Measurements from ENCODE around the gene SCNN1B. TPM values are rescaled to one million over a fixed set of nuclear protein-coding genes. Genes with fewer than 3 reads are reported as not detected.

Gene SCNN1B
- total RNA-seq, 1 experiment from 2014 or later = not detected

- Histone ChIP-seq H3K4me1 (no peaks in the 10 kb centered on the region), H3K4me3 (ENCODE audit: low read depth, low read length) (no peak overlapping the region), H3K36me3 (ENCODE audit: control insufficient read depth, insufficient read depth, low read length) (no peaks in the 10 kb centered on the region), H3K9me3 (no peaks in the 10 kb centered on the region), H3K27me3 (replicated peaks; ENCODE audit: control insufficient read depth, insufficient read depth, low read length) (no peaks in the 10 kb centered on the region)
- no peak for TF ChIP-seq CTCF (IDR thresholded peaks at IDR 0.05; ENCODE audit: insufficient read depth in 1 of 2, low read depth in 1 of 2, low read length in 1 of 2, severe bottlenecking in 1 of 2, unreplicated experiment in 1 of 2)
- H3K4me3 Mint-ChIP-seq (ENCODE audit: unreplicated experiment) = no peak overlapping the region
- H3K27me3 Mint-ChIP-seq (ENCODE audit: insufficient read depth, unreplicated experiment) = no peaks in the 10 kb centered on the region
- H3K4me1 Mint-ChIP-seq (ENCODE audit: low read depth, unreplicated experiment) = no peaks in the 10 kb centered on the region
- no peaks in the 10 kb centered on the region for H3K36me3 Mint-ChIP-seq (ENCODE audit: insufficient read depth, unreplicated experiment)
- peaks cover 10% of the 10 kb centered on the region for H3K9me3 Mint-ChIP-seq (ENCODE audit: unreplicated experiment)
- DNase-seq = no peak
- ChIA-PET POLR2A (no interaction called here), CTCF (no interaction called here)
- intact Hi-C loops (cut with micrococcal nuclease; ENCODE audit: unreplicated experiment) = no loop called here
- no peak overlapping the region for H3K27ac Mint-ChIP-seq (ENCODE audit: unreplicated experiment)
- BruUV-seq (replicated peaks) = no TSS peak
Measured at GRCh38 chr16:23354246-23354645, 52.1 kb downstream of the SCNN1B start.

GRCh38 chr16:23355106-23355670 lies 53.1 kb downstream of the SCNN1B start:
- Mint-ChIP-seq H3K36me3 (ENCODE audit: insufficient read depth, unreplicated experiment) (no peaks in the 10 kb centered on the region), H3K27ac (ENCODE audit: unreplicated experiment) (no peak overlapping the region), H3K4me3 (ENCODE audit: unreplicated experiment) (no peak overlapping the region), H3K27me3 (ENCODE audit: insufficient read depth, unreplicated experiment) (no peaks in the 10 kb centered on the region), H3K9me3 (ENCODE audit: unreplicated experiment) (peaks cover 10% of the 10 kb centered on the region), H3K4me1 (ENCODE audit: low read depth, unreplicated experiment) (no peaks in the 10 kb centered on the region)
- no TSS peak for BruUV-seq (replicated peaks)
- DNase-seq = no peak
- Histone ChIP-seq H3K4me3 (ENCODE audit: low read depth, low read length) (no peak overlapping the region), H3K4me1 (no peaks in the 10 kb centered on the region), H3K36me3 (ENCODE audit: control insufficient read depth, insufficient read depth, low read length) (no peaks in the 10 kb centered on the region), H3K27me3 (replicated peaks; ENCODE audit: control insufficient read depth, insufficient read depth, low read length) (no peaks in the 10 kb centered on the region), H3K9me3 (no peaks in the 10 kb centered on the region)
- no peak for TF ChIP-seq CTCF (IDR thresholded peaks at IDR 0.05; ENCODE audit: insufficient read depth in 1 of 2, low read depth in 1 of 2, low read length in 1 of 2, severe bottlenecking in 1 of 2, unreplicated experiment in 1 of 2)
- CTCF ChIA-PET = interaction anchor here (0.6 kb wide), 1 partner anchor 8 kb away, joined by 3 read pairs; no protein-coding TSS in a partner anchor
- intact Hi-C loops (cut with micrococcal nuclease; ENCODE audit: unreplicated experiment) = no loop called here
- POLR2A ChIA-PET = no interaction called here

DNA sequence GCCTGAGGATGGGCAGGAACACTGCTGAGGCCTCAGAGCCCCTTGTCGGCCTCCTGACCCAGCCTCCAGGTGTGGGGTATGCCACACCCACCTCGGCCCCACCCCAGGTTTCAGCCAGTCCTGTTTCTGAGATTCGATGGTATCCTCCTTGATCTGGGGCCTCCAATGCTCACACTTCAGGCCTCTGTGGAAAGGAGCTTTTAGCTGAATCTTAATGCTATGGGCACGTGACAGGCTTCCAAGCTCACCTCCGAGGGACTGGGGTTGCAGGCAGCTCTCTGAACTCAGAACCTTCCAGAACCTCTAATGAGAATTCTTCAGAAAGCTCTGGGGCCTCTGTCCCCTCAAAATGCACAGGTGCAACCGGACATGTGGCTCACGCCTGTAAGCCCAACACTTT lies 54.8 kb downstream of the SCNN1B start:
- H3K27me3 Mint-ChIP-seq (ENCODE audit: insufficient read depth, unreplicated experiment) = no peaks in the 10 kb centered on the region
- CTCF ChIA-PET = no interaction called here

More for the DNA sequence above, 54.8 kb downstream of the SCNN1B start:
- no peaks in the 10 kb centered on the region for H3K36me3 ChIP-seq (ENCODE audit: control insufficient read depth, insufficient read depth, low read length)
- no TSS peak for BruUV-seq (replicated peaks)
- POLR2A ChIA-PET = no interaction called here
- no peaks in the 10 kb centered on the region for H3K9me3 ChIP-seq
- no peak overlapping the region for H3K4me3 Mint-ChIP-seq (ENCODE audit: unreplicated experiment)
- DNase-seq = no peak
- no peaks in the 10 kb centered on the region for H3K27me3 ChIP-seq (replicated peaks; ENCODE audit: control insufficient read depth, insufficient read depth, low read length)
- peaks cover 9% of the 10 kb centered on the region for H3K9me3 Mint-ChIP-seq (ENCODE audit: unreplicated experiment)
- no peak overlapping the region for H3K27ac Mint-ChIP-seq (ENCODE audit: unreplicated experiment)
- intact Hi-C loops (cut with micrococcal nuclease; ENCODE audit: unreplicated experiment) = no loop called here
- TF ChIP-seq CTCF (IDR thresholded peaks at IDR 0.05; ENCODE audit: insufficient read depth in 1 of 2, low read depth in 1 of 2, low read length in 1 of 2, severe bottlenecking in 1 of 2, unreplicated experiment in 1 of 2) = no peak
- H3K36me3 Mint-ChIP-seq (ENCODE audit: insufficient read depth, unreplicated experiment) = no peaks in the 10 kb centered on the region
- H3K4me3 ChIP-seq (ENCODE audit: low read depth, low read length) = no peak overlapping the region
- H3K4me1 Mint-ChIP-seq (ENCODE audit: low read depth, unreplicated experiment) = no peaks in the 10 kb centered on the region
- H3K4me1 ChIP-seq = no peaks in the 10 kb centered on the region
